Fibroblast of lung (primary cell): ENCODE measurements around the gene RPS21. TPM values are rescaled to one million over a fixed set of nuclear protein-coding genes. Genes with fewer than 3 reads are reported as not detected.
A peak's percentile ranks its signal among the peaks of the same experiment; 100 is the strongest.

Source experiments
- DNase-seq, 2 donors: peaks; one replicate each; pipeline versions ENCODE4 v3.0.0 to v3.0.0-alpha.2; 2010; ENCODE audit warnings: low read depth in 2 of 2
- H2AFZ ChIP-seq: 2 replicates; pipeline ENCODE4 v1.5.1; 2012; ENCODE audit warnings: low read length, control low read depth, inconsistent platforms
- H3K27ac ChIP-seq: 2 replicates; pipeline ENCODE4 v1.5.1; 2011; ENCODE audit warnings: low read length, control low read depth; ENCODE audit not compliant: insufficient read depth
- H3K27me3 ChIP-seq: 2 replicates; pipeline ENCODE4 v1.5.1; 2011; ENCODE audit warnings: mild to moderate bottlenecking, low read length; ENCODE audit not compliant: control insufficient read depth, insufficient read depth
- H3K36me3 ChIP-seq: 2 replicates; pipeline ENCODE4 v1.5.1; 2011; ENCODE audit warnings: low read length; ENCODE audit not compliant: control insufficient read depth, insufficient read depth
- H3K4me1 ChIP-seq: 2 replicates; pipeline ENCODE4 v1.5.1; 2011; ENCODE audit warnings: low read length; ENCODE audit not compliant: control insufficient read depth, insufficient read depth; ENCODE audit errors: extremely low read depth
- H3K4me2 ChIP-seq: 2 replicates; pipeline ENCODE4 v1.5.1; 2011; ENCODE audit warnings: low read length, control low read depth; ENCODE audit not compliant: insufficient read depth; ENCODE audit errors: extremely low read depth
- H3K4me3 ChIP-seq, 4 experiments: fragments of 200-600 bp in 1 of 4; sonication (generic) in 1 of 4; replicated peaks in 1 of 4; 2 replicates each; pipeline ENCODE4 v1.5.1; 2011 to 2016; ENCODE audit warnings: low read length in 4 of 4, low read depth in 3 of 4, mild to moderate bottlenecking in 3 of 4, control low read depth in 2 of 4, inconsistent platforms in 1 of 4, mixed read lengths in 1 of 4; ENCODE audit not compliant: insufficient read depth in 1 of 4; ENCODE audit errors: control extremely low read depth in 1 of 4
- H3K79me2 ChIP-seq: 2 replicates; pipeline ENCODE4 v1.5.1; 2012; ENCODE audit warnings: mild to moderate bottlenecking, low read length, inconsistent platforms; ENCODE audit not compliant: control insufficient read depth, insufficient read depth
- H3K9ac ChIP-seq: 2 replicates; pipeline ENCODE4 v1.5.1; 2011; ENCODE audit warnings: mild to moderate bottlenecking, low read length, control low read depth; ENCODE audit not compliant: insufficient read depth
- H3K9me3 ChIP-seq: 2 replicates; pipeline ENCODE4 v1.5.1; 2012; ENCODE audit warnings: low read depth, low read length; ENCODE audit not compliant: control insufficient read depth, insufficient read depth
- H4K20me1 ChIP-seq: 2 replicates; pipeline ENCODE4 v1.5.1; 2011; ENCODE audit warnings: low read length; ENCODE audit not compliant: control insufficient read depth, insufficient read depth; ENCODE audit errors: extremely low read depth
- EZH2 ChIP-seq: IDR thresholded peaks from 2 replicates; pipeline ENCODE4 v1.5.1; 2012; ENCODE audit warnings: low read length, control low read depth, mild to moderate bottlenecking; ENCODE audit errors: missing control alignments
- polyA plus RNA-seq, 2 donors: library from polyadenylated mRNA; depleted of rRNA in 1 of 2; stranded (reverse) in 1 of 2; unstranded in 1 of 2; fragments of >200 nt; gene quantifications; 2 replicates each; pipeline ENCODE4 v1.2.1, GENCODE V29; 2011 to 2012; ENCODE audit warnings: missing spikeins in 1 of 2
- total RNA-seq: library from RNA; depleted of rRNA; stranded (reverse); fragments of >200 nt; gene quantifications from 2 replicates; pipeline ENCODE4 v1.2.1, GENCODE V29; 2014
- TF ChIP-seq, protein P1 (sequence below), 2 donors: IDR thresholded peaks in 1 of 2; conservative IDR thresholded peaks in 1 of 2; 1 replicate in 1 of 2; 2 replicates in 1 of 2; pipeline ENCODE4 v1.5.1; 2011 to 2012; ENCODE audit warnings: low read length in 2 of 2, control low read depth in 1 of 2, inconsistent platforms in 1 of 2, low read depth in 1 of 2, mild to moderate bottlenecking in 1 of 2

Gene RPS21
- total and polyA plus RNA-seq, 2 donors (not counting 1 experiment from before 2014, with no cell fraction given): 867 to 2,081 TPM

DNA sequence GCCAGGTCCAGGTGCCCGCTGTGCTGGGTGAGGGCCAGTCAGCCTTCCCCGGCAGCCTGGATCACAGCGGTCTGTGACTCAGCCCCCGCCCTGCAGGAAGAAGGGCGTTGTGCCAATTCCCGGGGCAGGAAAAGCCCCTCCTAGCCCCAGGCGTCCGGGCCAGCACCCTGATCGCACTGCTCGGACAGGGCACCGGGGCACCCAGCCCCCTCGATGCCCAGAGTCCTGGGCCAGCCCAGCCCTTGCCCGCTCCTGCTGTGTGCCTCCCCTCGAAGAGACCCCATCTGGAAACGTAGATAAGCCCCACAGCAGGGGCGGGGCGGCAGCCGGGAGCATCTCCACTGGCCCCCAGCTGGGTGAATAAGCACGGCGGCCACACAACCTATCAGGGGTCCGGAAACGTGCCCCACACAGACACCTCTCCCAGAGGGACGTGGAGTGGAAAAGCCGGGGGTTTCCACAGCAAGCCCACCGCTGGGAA is 29.7 kb upstream of the RPS21 start:
- H3K9me3 ChIP-seq: no peaks in the 10 kb centered on the region
- no peak for TF ChIP-seq EZH2
- TF ChIP-seq, protein P1, sequence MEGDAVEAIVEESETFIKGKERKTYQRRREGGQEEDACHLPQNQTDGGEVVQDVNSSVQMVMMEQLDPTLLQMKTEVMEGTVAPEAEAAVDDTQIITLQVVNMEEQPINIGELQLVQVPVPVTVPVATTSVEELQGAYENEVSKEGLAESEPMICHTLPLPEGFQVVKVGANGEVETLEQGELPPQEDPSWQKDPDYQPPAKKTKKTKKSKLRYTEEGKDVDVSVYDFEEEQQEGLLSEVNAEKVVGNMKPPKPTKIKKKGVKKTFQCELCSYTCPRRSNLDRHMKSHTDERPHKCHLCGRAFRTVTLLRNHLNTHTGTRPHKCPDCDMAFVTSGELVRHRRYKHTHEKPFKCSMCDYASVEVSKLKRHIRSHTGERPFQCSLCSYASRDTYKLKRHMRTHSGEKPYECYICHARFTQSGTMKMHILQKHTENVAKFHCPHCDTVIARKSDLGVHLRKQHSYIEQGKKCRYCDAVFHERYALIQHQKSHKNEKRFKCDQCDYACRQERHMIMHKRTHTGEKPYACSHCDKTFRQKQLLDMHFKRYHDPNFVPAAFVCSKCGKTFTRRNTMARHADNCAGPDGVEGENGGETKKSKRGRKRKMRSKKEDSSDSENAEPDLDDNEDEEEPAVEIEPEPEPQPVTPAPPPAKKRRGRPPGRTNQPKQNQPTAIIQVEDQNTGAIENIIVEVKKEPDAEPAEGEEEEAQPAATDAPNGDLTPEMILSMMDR (conservative IDR thresholded peaks at IDR 0.05 in 1 of 2, IDR thresholded peaks at IDR 0.05 in 1 of 2; ENCODE audit: low read depth in 1 of 2, low read length in 2 of 2): no peak
- H3K4me2 ChIP-seq: peak overlapping the region; percentile 72
- peaks cover 39% of the 10 kb centered on the region for H3K4me1 ChIP-seq
- H3K36me3 ChIP-seq: peaks cover 2% of the 10 kb centered on the region
- peak overlapping the region in 1 of 4 experiments; percentile 21 for H3K4me3 ChIP-seq
- H3K9ac ChIP-seq: peak overlapping the region; percentile 20
- peak overlapping the region; percentile 56 for H3K27ac ChIP-seq
- no peak overlapping the region for H2AFZ ChIP-seq
- H3K27me3 ChIP-seq: no peaks in the 10 kb centered on the region
- peaks cover 4% of the 10 kb centered on the region for H3K79me2 ChIP-seq
- H4K20me1 ChIP-seq: no peaks in the 10 kb centered on the region
- peak; percentile 67 to 75 for DNase-seq

DNA sequence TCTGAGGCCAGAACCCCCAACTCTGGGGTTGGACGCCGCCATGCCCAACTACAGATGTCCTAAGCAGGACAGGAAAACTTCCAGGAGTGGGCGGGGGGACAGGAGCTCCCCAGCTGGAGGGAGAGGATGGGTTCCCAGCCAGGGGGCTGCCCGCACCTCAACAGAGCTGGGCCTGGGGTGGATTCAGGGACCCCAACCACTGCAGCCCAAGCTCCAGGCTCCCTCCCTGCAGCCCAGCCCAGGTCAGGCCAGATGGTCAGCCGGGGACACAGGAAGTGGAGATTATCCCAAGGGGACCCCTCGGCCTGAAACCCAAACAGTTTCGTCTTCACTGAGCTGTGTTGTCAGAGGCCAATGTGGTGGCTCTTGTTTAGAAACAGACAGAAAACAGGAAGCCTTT is 29.2 kb upstream of the RPS21 start:
- H3K79me2 ChIP-seq: peaks cover 4% of the 10 kb centered on the region
- DNase-seq: no peak
- H3K27ac ChIP-seq: peak overlapping the region; percentile 56

DNA sequence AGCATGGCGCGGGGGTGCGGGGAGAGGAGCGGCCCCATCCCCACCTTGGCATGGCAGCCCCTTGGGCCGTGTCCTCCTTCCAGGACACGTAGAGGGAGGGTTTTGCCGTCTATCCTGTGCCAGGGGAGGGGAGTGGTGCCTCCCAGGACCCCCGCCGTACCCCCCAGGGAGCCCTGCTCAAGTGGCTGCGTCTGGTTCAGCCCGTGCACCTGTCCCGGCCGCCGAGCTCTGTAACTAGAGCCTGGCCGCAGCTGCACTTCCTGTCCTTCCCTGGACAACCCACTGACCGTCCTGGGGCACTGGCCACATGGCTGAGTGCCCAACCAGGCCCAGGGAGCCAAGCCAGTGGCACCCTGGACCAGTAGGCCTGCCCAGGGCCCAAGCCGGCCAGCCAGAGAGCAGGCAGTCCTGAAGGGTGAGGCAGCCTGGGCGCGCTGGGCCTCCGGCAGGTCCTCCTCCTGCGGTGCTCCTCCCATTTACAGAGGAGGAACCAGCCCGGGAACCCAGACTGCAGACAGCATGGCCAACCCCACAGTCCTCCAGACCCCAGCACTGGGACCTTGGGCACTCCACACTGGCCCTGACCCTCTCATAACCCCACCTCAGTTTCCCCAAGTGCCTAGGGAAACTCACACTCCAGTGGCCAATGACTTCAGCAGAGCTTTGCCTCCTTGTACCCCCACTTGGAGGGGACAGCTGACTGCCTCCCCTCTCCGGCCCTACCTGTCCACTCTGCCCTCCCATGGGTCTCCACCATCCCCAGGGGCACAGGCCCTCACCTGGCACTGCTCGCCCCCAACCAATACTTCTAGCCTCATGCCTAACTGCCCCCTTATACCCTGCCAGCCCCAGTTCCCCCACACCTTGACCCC is 28.5 kb upstream of the RPS21 start:
- no peak overlapping the region for H2AFZ ChIP-seq
- H3K79me2 ChIP-seq: peaks cover 4% of the 10 kb centered on the region
- peaks cover 3% of the 10 kb centered on the region for H3K36me3 ChIP-seq
- H3K27me3 ChIP-seq: no peaks in the 10 kb centered on the region
- peak overlapping the region; percentile 35 for H3K4me2 ChIP-seq
- no peaks in the 10 kb centered on the region for H4K20me1 ChIP-seq
- H3K4me3 ChIP-seq: no peak overlapping the region
- TF ChIP-seq, protein P1 (conservative IDR thresholded peaks at IDR 0.05 in 1 of 2, IDR thresholded peaks at IDR 0.05 in 1 of 2; ENCODE audit: low read depth in 1 of 2, low read length in 2 of 2): no peak
- no peak for TF ChIP-seq EZH2
- peak overlapping the region; percentile 16 for H3K9ac ChIP-seq
- no peak overlapping the region for H3K27ac ChIP-seq
- peaks cover 39% of the 10 kb centered on the region for H3K4me1 ChIP-seq
- DNase-seq: no peak
- no peaks in the 10 kb centered on the region for H3K9me3 ChIP-seq

More for the DNA sequence above, 29.2 kb upstream of the RPS21 start:
- H3K4me1 ChIP-seq: peaks cover 39% of the 10 kb centered on the region
- H3K9me3 ChIP-seq: no peaks in the 10 kb centered on the region
- H2AFZ ChIP-seq: no peak overlapping the region
- no peaks in the 10 kb centered on the region for H4K20me1 ChIP-seq
- H3K4me2 ChIP-seq: peak overlapping the region; percentile 40
- no peak overlapping the region for H3K4me3 ChIP-seq
- H3K9ac ChIP-seq: no peak overlapping the region
- H3K36me3 ChIP-seq: peaks cover 3% of the 10 kb centered on the region
- no peak for TF ChIP-seq EZH2
- TF ChIP-seq, protein P1 (conservative IDR thresholded peaks at IDR 0.05 in 1 of 2, IDR thresholded peaks at IDR 0.05 in 1 of 2; ENCODE audit: low read depth in 1 of 2, low read length in 2 of 2): no peak
- no peaks in the 10 kb centered on the region for H3K27me3 ChIP-seq
